ENCODE results near the gene IMMP2L. TPM values are rescaled to one million over a fixed set of nuclear protein-coding genes. Genes with fewer than 3 reads are reported as not detected.

The IMMP2L gene
- total and polyA plus RNA-seq, 2 of the 13 experiments (the other 11 are each of a cell fraction or from before 2014, with no cell fraction given): 7.8 to 16.9 TPM

GRCh38 chr7:111473449-111474198, 88.7 kb downstream of the IMMP2L start (continued):
- no peak for TF ChIP-seq STAT5B (CRISPR knock-in tag; IDR thresholded peaks at IDR 0.05)
- TF ChIP-seq LRRFIP1 (CRISPR knock-in tag; conservative IDR thresholded peaks at IDR 0.05): no peak
- no peak for TF ChIP-seq HOXA7 (CRISPR knock-in tag; IDR thresholded peaks at IDR 0.05)
- TF ChIP-seq ZNF383 (CRISPR knock-in tag; IDR thresholded peaks at IDR 0.05; ENCODE audit: borderline replicate concordance): no peak
- TF ChIP-seq ZNF292 (CRISPR knock-in tag; IDR thresholded peaks at IDR 0.05; ENCODE audit: borderline replicate concordance, low read depth): no peak
- no peak for TF ChIP-seq ZNF367 (CRISPR knock-in tag; IDR thresholded peaks at IDR 0.05; ENCODE audit: borderline replicate concordance)

GRCh38 chr7:111470998-111471397, 91.3 kb downstream of the IMMP2L start:
- ATAC-seq (no peak), FAIRE-seq (no peak), DNase-seq (ENCODE audit: low spot score) (no peak)
- ChIA-PET POLR2A (no interaction called here), CTCF (ENCODE audit: low intra/inter-chr PET ratio, low total read pairs) (no interaction called here)
- H3K4me2 ChIP-seq (ENCODE audit: low read depth, low read length): no peak overlapping the region
- no peaks in the 10 kb centered on the region for H4K20me1 ChIP-seq (ENCODE audit: insufficient read depth, low read length)
- BruUV-seq (replicated peaks): no TSS peak
- no peak overlapping the region for H3K27ac ChIP-seq (ENCODE audit: extremely low read length, insufficient read depth, low read length)
- H3K9me3 ChIP-seq (ENCODE audit: low read length): no peaks in the 10 kb centered on the region
- intact Hi-C loops (cut with micrococcal nuclease; ENCODE audit: unreplicated experiment): no loop called here
- H3K9ac ChIP-seq (ENCODE audit: insufficient read depth, low read depth, low read length): no peak overlapping the region
- WGBS (ENCODE audit: low lambda C conversion rate): 86% methylated on average over 2 of the region's 2 CpGs
- H3K4me1 ChIP-seq (ENCODE audit: insufficient read depth, low read length): no peaks in the 10 kb centered on the region
- H3K79me2 ChIP-seq (ENCODE audit: insufficient read depth, low read length): no peaks in the 10 kb centered on the region
- in situ Hi-C loops (cut with HindIII; ENCODE audit: extremely low pct_ligation_motif_present, low pct_unique_long_range_greater_than_20kb): no loop called here
- H3K27me3 ChIP-seq (ENCODE audit: control insufficient read depth in 1 of 2, insufficient read depth in 2 of 2, low read length in 2 of 2): no peaks in the 10 kb centered on the region
- H2AFZ ChIP-seq (ENCODE audit: low read length): no peak overlapping the region
- H3K4me3 ChIP-seq (replicated peaks in 1 of 3; ENCODE audit: insufficient read depth in 1 of 3, low read depth in 2 of 3, low read length in 3 of 3): no peak overlapping the region
- H3K36me3 ChIP-seq (replicated peaks in 1 of 2; ENCODE audit: control insufficient read depth in 1 of 2, insufficient read depth in 2 of 2, low read length in 2 of 2): no peaks in the 10 kb centered on the region
- no peak for TF ChIP-seq MAFG (CRISPR knock-in tag; IDR thresholded peaks at IDR 0.05)
- TF ChIP-seq SRSF9 (IDR thresholded peaks at IDR 0.05; ENCODE audit: borderline replicate concordance, insufficient read depth, low read depth, low read length, poor library complexity, severe bottlenecking): no peak
- TF ChIP-seq FOXK1 (CRISPR knock-in tag; IDR thresholded peaks at IDR 0.05; ENCODE audit: borderline replicate concordance, low read depth): no peak
- no peak for TF ChIP-seq ZNF354B (CRISPR knock-in tag; IDR thresholded peaks at IDR 0.05)
- TF ChIP-seq HNF1A (IDR thresholded peaks at IDR 0.05; ENCODE audit: low read depth): no peak
- TF ChIP-seq HNF1A (CRISPR knock-in tag; IDR thresholded peaks at IDR 0.05; ENCODE audit: borderline replicate concordance): no peak
- TF ChIP-seq KAT7 (CRISPR knock-in tag; IDR thresholded peaks at IDR 0.05; ENCODE audit: borderline replicate concordance): no peak
- no peak for TF ChIP-seq KDM1A (CRISPR knock-in tag; IDR thresholded peaks at IDR 0.05)
- no peak for TF ChIP-seq FIP1L1 (IDR thresholded peaks at IDR 0.05; ENCODE audit: borderline replicate concordance, insufficient read depth, low read depth, low read length)
- TF ChIP-seq MTF1 (CRISPR knock-in tag; IDR thresholded peaks at IDR 0.05): no peak

Measured in HepG2 (cell line).